Mucosa of descending colon (tissue), 3 donors: ENCODE measurements around the gene NEXMIF. TPM values are rescaled to one million over a fixed set of nuclear protein-coding genes. Genes with fewer than 3 reads are reported as not detected.

Source experiments
- ATAC-seq: fragments of 200-7000 bp; cut with Tn5 transposase; one replicate; pipeline ENCODE4 v1.9.1; 2020; ENCODE audit warnings: mild to moderate bottlenecking, moderate library complexity
- DNase-seq, 3 donors: peaks; one replicate each; pipeline ENCODE4 v3.0.0-alpha.2; 2020
- H3K36me3 ChIP-seq: fragments of 200-600 bp; one replicate; pipeline ENCODE4 v1.8.0; 2021; ENCODE audit warnings: low read depth, mild to moderate bottlenecking
- H3K4me1 ChIP-seq: fragments of 200-600 bp; one replicate; pipeline ENCODE4 v1.8.0; 2021; ENCODE audit warnings: low read depth, mild to moderate bottlenecking
- H3K4me3 ChIP-seq: fragments of 200-600 bp; one replicate; pipeline ENCODE4 v1.8.0; 2021; ENCODE audit warnings: mild to moderate bottlenecking
- H3K9me3 ChIP-seq: fragments of 200-600 bp; one replicate; pipeline ENCODE4 v1.8.0; 2021; ENCODE audit warnings: mild to moderate bottlenecking
- CTCF ChIP-seq: fragments of 200-600 bp; IDR thresholded peaks from one replicate; pipeline ENCODE4 v1.8.0; 2022; ENCODE audit warnings: antibody characterized with exemption, mild to moderate bottlenecking
- intact Hi-C, 2 donors: fragments of 100-400 bp; cut with DNase I in 1 of 2; cut with micrococcal nuclease in 1 of 2; formaldehyde crosslinking; loops; one replicate each; pipeline versions ENCODE4 v1.11.0 to v1.11.1; 2022; cut with DNase I, micrococcal nuclease
- total RNA-seq, 3 donors: library from RNA; stranded (reverse); fragmentation: NEBNext Ultra II Directional in 2 of 3; extraction: Animal tissue kit (Norgen Biotek cat#: 25700) in 2 of 3; gene quantifications; one replicate each; pipeline versions ENCODE4 v1.2.1 to v1.2.4, GENCODE V29; 2021 to 2023
- donor health status: DM: no; HTN: no; CAD: no; lungs with moderate emphysema.
- donor health status: DM: no; HTN: no; CAD: no.
- donor health status: DM: no; HTN: yes; CAD: no.

Gene NEXMIF
- total RNA-seq, 3 donors from 2014 or later, result 1.0 to 6.8 (median 1.7) TPM

- no peaks in the 10 kb centered on the region for H3K4me1 ChIP-seq
- TF ChIP-seq CTCF, result no peak
- H3K36me3 ChIP-seq, result no peaks in the 10 kb centered on the region
- DNase-seq, result peak in 1 of 3 donors; percentile 1
- H3K9me3 ChIP-seq, result no peaks in the 10 kb centered on the region
- intact Hi-C loops, result no loop called here
- H3K4me3 ChIP-seq, result no peak overlapping the region
- ATAC-seq, result peak; percentile 73
These were observed 136.6 kb downstream of the NEXMIF start for GRCh38 chrX:74788545-74789086.

GRCh38 chrX:74784629-74785028 is 140.6 kb downstream of the NEXMIF start:
- no peak for TF ChIP-seq CTCF
- no peaks in the 10 kb centered on the region for H3K4me1 ChIP-seq
- intact Hi-C loops, result no loop called here
- ATAC-seq, result no peak
- H3K9me3 ChIP-seq, result no peaks in the 10 kb centered on the region
- no peaks in the 10 kb centered on the region for H3K36me3 ChIP-seq
- H3K4me3 ChIP-seq, result no peak overlapping the region
- no peak for DNase-seq

- no peak for TF ChIP-seq CTCF
- H3K9me3 ChIP-seq, result no peaks in the 10 kb centered on the region
- H3K36me3 ChIP-seq, result no peaks in the 10 kb centered on the region
- intact Hi-C loops, result no loop called here
- ATAC-seq (no peak), DNase-seq (no peak)
- no peak overlapping the region for H3K4me3 ChIP-seq
- no peaks in the 10 kb centered on the region for H3K4me1 ChIP-seq
These were observed 143.7 kb downstream of the NEXMIF start for GRCh38 chrX:74781507-74782034.

- TF ChIP-seq CTCF, result no peak
- Histone ChIP-seq H3K4me3 (no peak overlapping the region), H3K9me3 (no peaks in the 10 kb centered on the region), H3K36me3 (no peaks in the 10 kb centered on the region), H3K4me1 (no peaks in the 10 kb centered on the region)
- no peak for DNase-seq
- no peak for ATAC-seq
- intact Hi-C loops, result no loop called here
These were observed 146.1 kb downstream of the NEXMIF start for GRCh38 chrX:74779175-74779574.

GRCh38 chrX:74774988-74775387 is 150.3 kb downstream of the NEXMIF start:
- DNase-seq (no peak), ATAC-seq (no peak)
- TF ChIP-seq CTCF, result no peak
- Histone ChIP-seq H3K9me3 (no peaks in the 10 kb centered on the region), H3K4me1 (no peaks in the 10 kb centered on the region), H3K4me3 (no peak overlapping the region), H3K36me3 (no peaks in the 10 kb centered on the region)
- intact Hi-C loops, result no loop called here

- DNase-seq (no peak), ATAC-seq (no peak)
- no peak for TF ChIP-seq CTCF
- intact Hi-C loops, result no loop called here
- H3K4me1 ChIP-seq, result no peaks in the 10 kb centered on the region
- no peaks in the 10 kb centered on the region for H3K36me3 ChIP-seq
- no peak overlapping the region for H3K4me3 ChIP-seq
- no peaks in the 10 kb centered on the region for H3K9me3 ChIP-seq
These were observed 188.8 kb downstream of the NEXMIF start for GRCh38 chrX:74736450-74736849.
